ENCODE measurements around the gene DISC1. TPM values are rescaled to one million over a fixed set of nuclear protein-coding genes. Genes with fewer than 3 reads are reported as not detected.

The DISC1 gene
- polyA plus RNA-seq, 1 of the 3 experiments (the other 2 are of a cell fraction): 1.7 TPM

- H3F3A ChIP-seq (replicated peaks; ENCODE audit: insufficient read depth): no peaks in the 10 kb centered on the region
- ChIA-PET POLR2A (no interaction called here), CTCF (no interaction called here)
- DNase-seq: peak; percentile 22
- H3K9ac ChIP-seq: no peak overlapping the region
- no peaks in the 10 kb centered on the region for H3K36me3 ChIP-seq (replicated peaks in 1 of 2; ENCODE audit: control insufficient read depth in 1 of 2, insufficient read depth in 2 of 2, low read length in 1 of 2)
- H3K79me2 ChIP-seq (ENCODE audit: insufficient read depth): no peaks in the 10 kb centered on the region
- H2AFZ ChIP-seq (ENCODE audit: low read depth): no peak overlapping the region
- no peak overlapping the region for H3K4me2 ChIP-seq
- H3K27me3 ChIP-seq (ENCODE audit: insufficient read depth): no peaks in the 10 kb centered on the region
- WGBS (ENCODE audit: low lambda C conversion rate): 97% methylated on average over 1 of the region's 1 CpG
- H3K4me1 ChIP-seq (ENCODE audit: control insufficient read depth in 1 of 2, insufficient read depth in 2 of 2, low read depth in 1 of 2, low read length in 1 of 2): peaks cover 0 to 3% of the 10 kb centered on the region in 2 experiments; a peak in 2 of 4 replicates
- no peaks in the 10 kb centered on the region for H3K9me2 ChIP-seq
- H3K4me3 ChIP-seq (ENCODE audit: low read depth in 2 of 2, low read length in 1 of 2): no peak overlapping the region
- H3K9me3 ChIP-seq: no peaks in the 10 kb centered on the region
- H3K27ac ChIP-seq (ENCODE audit: low read depth in 2 of 2, low read length in 1 of 2): no peak overlapping the region
- peak in 1 of 2 experiments; percentile 66; a peak in 2 of 4 replicates for TF ChIP-seq EP300 (IDR thresholded peaks at IDR 0.05; ENCODE audit: borderline replicate concordance in 1 of 2, low read depth in 1 of 2, low read length in 1 of 2)
- no peak for TF ChIP-seq ELF1 (IDR thresholded peaks at IDR 0.05)
- no peak for TF ChIP-seq USF1 (IDR thresholded peaks at IDR 0.05; ENCODE audit: borderline replicate concordance, low read depth)
- TF ChIP-seq TCF12 (IDR thresholded peaks at IDR 0.05): peak; percentile 20; the same call in 1 of the 2 replicates
- TF ChIP-seq FOXJ3 (CRISPR knock-in tag; IDR thresholded peaks at IDR 0.05): peak; percentile 63; the same call in 1 of the 2 replicates
- peak; percentile 94; the same call in 1 of the 2 replicates for TF ChIP-seq RCOR1 (IDR thresholded peaks at IDR 0.05; ENCODE audit: low read length)
- TF ChIP-seq REST (IDR thresholded peaks at IDR 0.05; ENCODE audit: low read depth, low read length): no peak
- TF ChIP-seq RFX5 (IDR thresholded peaks at IDR 0.05; ENCODE audit: low read length): no peak
- TF ChIP-seq USF2 (IDR thresholded peaks at IDR 0.05; ENCODE audit: borderline replicate concordance, low read depth, low read length): no peak
- peak; percentile 96 for TF ChIP-seq GATA2 (CRISPR knock-in tag; IDR thresholded peaks at IDR 0.05)
- TF ChIP-seq NFIC (IDR thresholded peaks at IDR 0.05; ENCODE audit: borderline replicate concordance): no peak
- no peaks in the 10 kb centered on the region for H4K20me1 ChIP-seq (ENCODE audit: insufficient read depth)
Measured at GRCh38 chr1:231580874-231581273, 45.7 kb upstream of the DISC1 start.

GRCh38 chr1:231581859-231582258, 44.7 kb upstream of the DISC1 start:
- no peaks in the 10 kb centered on the region for H3K9me2 ChIP-seq
- no peak overlapping the region for H3K27ac ChIP-seq (ENCODE audit: low read depth in 2 of 2, low read length in 1 of 2)
- H3K9me3 ChIP-seq: no peaks in the 10 kb centered on the region
- H3K9ac ChIP-seq: no peak overlapping the region
- H3K27me3 ChIP-seq (ENCODE audit: insufficient read depth): no peaks in the 10 kb centered on the region
- H3K4me1 ChIP-seq (ENCODE audit: control insufficient read depth in 1 of 2, insufficient read depth in 2 of 2, low read depth in 1 of 2, low read length in 1 of 2): peaks cover 0 to 3% of the 10 kb centered on the region in 2 experiments; a peak in 2 of 4 replicates
- H3K36me3 ChIP-seq (replicated peaks in 1 of 2; ENCODE audit: control insufficient read depth in 1 of 2, insufficient read depth in 2 of 2, low read length in 1 of 2): no peaks in the 10 kb centered on the region
- no peak for DNase-seq
- ChIA-PET POLR2A (interaction anchor here (0.5 to 0.6 kb wide), 2 partner anchors 258 to 511 kb away, joined by 3 to 4 read pairs; no protein-coding TSS in a partner anchor), CTCF (interaction anchor here (1.0 to 1.2 kb wide), 4 partner anchors 9 to 225 kb away, joined by 3 read pairs; no protein-coding TSS in a partner anchor)
- no peaks in the 10 kb centered on the region for H3F3A ChIP-seq (replicated peaks; ENCODE audit: insufficient read depth)
- H4K20me1 ChIP-seq (ENCODE audit: insufficient read depth): no peaks in the 10 kb centered on the region
- H3K4me2 ChIP-seq: no peak overlapping the region
- WGBS (ENCODE audit: low lambda C conversion rate): 72% methylated on average over 2 of the region's 2 CpGs
- no peaks in the 10 kb centered on the region for H3K79me2 ChIP-seq (ENCODE audit: insufficient read depth)
- H3K4me3 ChIP-seq (ENCODE audit: low read depth in 2 of 2, low read length in 1 of 2): no peak overlapping the region
- no peak overlapping the region for H2AFZ ChIP-seq (ENCODE audit: low read depth)
- TF ChIP-seq CTCF (IDR thresholded peaks at IDR 0.05) (no peak), RXRA (IDR thresholded peaks at IDR 0.05; ENCODE audit: borderline replicate concordance, low read depth) (no peak), ZBTB33 (IDR thresholded peaks at IDR 0.05; ENCODE audit: borderline replicate concordance, low read depth) (no peak), FOSL2 (IDR thresholded peaks at IDR 0.05; ENCODE audit: borderline replicate concordance, low read depth) (no peak), POLR2AphosphoS5 (IDR thresholded peaks at IDR 0.05; ENCODE audit: low read depth, low read length) (no peak), RAD21 (IDR thresholded peaks at IDR 0.05; ENCODE audit: low read length) (no peak), PBX3 (IDR thresholded peaks at IDR 0.05) (no peak)

Measured in SK-N-SH (cell line).